Endothelial cell of umbilical vein (primary cell): Measurements from ENCODE around the gene AGMO. TPM values are rescaled to one million over a fixed set of nuclear protein-coding genes. Genes with fewer than 3 reads are reported as not detected.

Experiments used
- BruUV-seq: library from RNA; stranded (reverse); fragments of 400-500 nt; replicated peaks from 2 replicates; lab custom pipeline; 2021; lab: Mats Ljungman, UMichigan
- CTCF ChIA-PET: fragments of 300-600, 350-600 bp; sonication (Branson Sonifier 250); formaldehyde crosslinking; loops from one replicate; lab custom pipeline; 2021; ENCODE audit warnings: antibody characterized with exemption, inconsistent platforms; lab: Charles Lee
- POLR2A ChIA-PET: fragments of 300-600, 350-600 bp; sonication (Branson Sonifier 250); formaldehyde crosslinking; loops from one replicate; lab custom pipeline; 2021; ENCODE audit warnings: antibody characterized with exemption, inconsistent platforms; lab: Charles Lee
- DNase-seq: peaks from one replicate; pipeline ENCODE4 v3.0.0-alpha.2; 2011; ENCODE audit warnings: low read depth, low spot score
- FAIRE-seq: peaks from 2 replicates; lab custom pipeline; 2011; peaks lifted over from hg19 to GRCh38; lab: Jason Lieb, UNC
- H2AFZ ChIP-seq: 2 replicates; pipeline ENCODE4 v1.6.0; 2012; ENCODE audit warnings: low read depth, low read length, control low read depth, inconsistent platforms
- H3K27ac ChIP-seq: 2 replicates; pipeline ENCODE4 v1.5.1; 2011; ENCODE audit warnings: low read depth, mild to moderate bottlenecking, control low read depth, low read length, moderate library complexity; ENCODE audit not compliant: insufficient read depth
- H3K27me3 ChIP-seq, 2 experiments: 2 replicates each; pipeline versions ENCODE4 v1.6.0 to v1.6.1; 2011; ENCODE audit warnings: low read length in 2 of 2, mixed read lengths in 1 of 2; ENCODE audit not compliant: control insufficient read depth in 2 of 2, insufficient read depth in 2 of 2
- H3K36me3 ChIP-seq, 2 experiments: 2 replicates in 1 of 2; 3 replicates in 1 of 2; pipeline ENCODE4 v1.5.1; 2011; ENCODE audit warnings: low read length in 2 of 2, mild to moderate bottlenecking in 1 of 2, moderate library complexity in 1 of 2; ENCODE audit not compliant: control insufficient read depth in 2 of 2, insufficient read depth in 2 of 2; ENCODE audit errors: extremely low read depth in 1 of 2
- H3K4me1 ChIP-seq: 3 replicates; pipeline ENCODE4 v1.5.1; 2011; ENCODE audit warnings: mild to moderate bottlenecking, low read length; ENCODE audit not compliant: control insufficient read depth, insufficient read depth; ENCODE audit errors: extremely low read depth
- H3K4me2 ChIP-seq: 2 replicates; pipeline ENCODE4 v1.6.1; 2011; ENCODE audit warnings: low read length, control low read depth, mixed read lengths; ENCODE audit not compliant: insufficient read depth
- H3K4me3 ChIP-seq, 3 experiments: fragments of 200-600 bp in 1 of 3; sonication (generic), shearing (Covaris generic) in 1 of 3; replicated peaks in 1 of 3; 2 replicates each; pipeline ENCODE4 v1.5.1; 2011 to 2016; ENCODE audit warnings: control low read depth in 3 of 3, low read length in 3 of 3, mild to moderate bottlenecking in 2 of 3, inconsistent platforms in 1 of 3, low read depth in 1 of 3, moderate library complexity in 1 of 3; ENCODE audit not compliant: insufficient read depth in 1 of 3
- H3K79me2 ChIP-seq: 2 replicates; pipeline ENCODE4 v1.6.0; 2012; ENCODE audit warnings: low read length, inconsistent platforms; ENCODE audit not compliant: control insufficient read depth, insufficient read depth
- H3K9ac ChIP-seq: replicated peaks from 2 replicates; pipeline ENCODE3; 2011; ENCODE audit warnings: low read length, control low read depth; ENCODE audit not compliant: insufficient read depth; ENCODE audit errors: extremely low read depth
- H3K9me1 ChIP-seq: replicated peaks from 3 replicates; pipeline ENCODE4 v1.6.0; 2011; ENCODE audit warnings: mild to moderate bottlenecking, low read length; ENCODE audit not compliant: control insufficient read depth, insufficient read depth; ENCODE audit errors: extremely low read depth
- H3K9me3 ChIP-seq: replicated peaks from 2 replicates; pipeline ENCODE4 v1.5.1; 2012; ENCODE audit warnings: low read length, inconsistent platforms; ENCODE audit not compliant: control insufficient read depth, insufficient read depth
- H4K20me1 ChIP-seq: replicated peaks from 2 replicates; pipeline ENCODE3; 2011; ENCODE audit warnings: mild to moderate bottlenecking, low read length; ENCODE audit not compliant: control insufficient read depth, insufficient read depth; ENCODE audit errors: extremely low read depth
- CTCF ChIP-seq, 2 donors: IDR thresholded peaks; 1 replicate in 1 of 2; 2 replicates in 1 of 2; pipeline ENCODE4 v1.5.1; 2011; ENCODE audit warnings: low read length in 2 of 2, mild to moderate bottlenecking in 2 of 2, moderate library complexity in 2 of 2, control low read depth in 1 of 2, inconsistent platforms in 1 of 2, low read depth in 1 of 2; ENCODE audit not compliant: insufficient read depth in 1 of 2; ENCODE audit errors: extremely low read depth in 1 of 2
- EZH2 ChIP-seq: IDR thresholded peaks from 2 replicates; pipeline ENCODE4 v1.6.1; 2012; ENCODE audit warnings: borderline replicate concordance, low read depth, mild to moderate bottlenecking, moderate library complexity, low read length, inconsistent platforms; ENCODE audit not compliant: severe bottlenecking
- FOS ChIP-seq: IDR thresholded peaks from 2 replicates; pipeline ENCODE4 v1.6.1; 2011; ENCODE audit warnings: mild to moderate bottlenecking, low read length, moderate library complexity, borderline replicate concordance; ENCODE audit not compliant: insufficient read depth
- GATA2 ChIP-seq: IDR thresholded peaks from 2 replicates; pipeline ENCODE4 v1.7.0; 2011; ENCODE audit warnings: low read depth, mild to moderate bottlenecking, moderate library complexity, mixed read lengths, low read length; ENCODE audit not compliant: insufficient read length, insufficient read depth
- JUN ChIP-seq: IDR thresholded peaks from 2 replicates; pipeline ENCODE4 v1.6.1; 2011; ENCODE audit warnings: borderline replicate concordance, low read depth; ENCODE audit not compliant: insufficient read length, insufficient read depth
- MAX ChIP-seq: IDR thresholded peaks from 2 replicates; pipeline ENCODE4 v1.6.1; 2011; ENCODE audit not compliant: insufficient read depth, insufficient read length
- MYC ChIP-seq: IDR thresholded peaks from one replicate; pipeline ENCODE4 v1.6.1; 2011; ENCODE audit warnings: mild to moderate bottlenecking, low read depth, low read length
- POLR2A ChIP-seq: IDR thresholded peaks from 2 replicates; pipeline ENCODE4 v1.6.1; 2012; ENCODE audit warnings: low read depth, mild to moderate bottlenecking, control low read depth, low read length
- POLR2AphosphoS5 ChIP-seq: IDR thresholded peaks from 2 replicates; pipeline ENCODE4 v1.6.1; 2012; ENCODE audit warnings: low read depth, mild to moderate bottlenecking, control low read depth, low read length, moderate library complexity; ENCODE audit not compliant: insufficient read depth
- dilution Hi-C: fragments of 300-500 bp; cut with MboI; formaldehyde crosslinking; loops from one replicate; pipeline ENCODE4 v1.15.0; 2019; ENCODE audit warnings: low sequenced_read_pairs; ENCODE audit not compliant: extremely low pct_ligation_motif_present
- intact Hi-C: fragments of 100-400 bp; cut with micrococcal nuclease; formaldehyde crosslinking; loops from one replicate; pipeline ENCODE4 v1.10.0; 2022
- polyA plus RNA-seq, 4 experiments: library from polyadenylated mRNA; depleted of rRNA in 3 of 4; stranded (reverse) in 3 of 4; unstranded in 1 of 4; fragments of >200 nt; gene quantifications; 2 replicates each; pipeline versions ENCODE4 v1.2.1 to v1.2.3, GENCODE V29; 2011 to 2012; ENCODE audit warnings: missing spikeins in 1 of 4
- total RNA-seq: library from RNA; stranded (reverse); gene quantifications from 2 replicates; pipeline ENCODE4 v1.2.3, GENCODE V29; 2021

The AGMO gene
- total and polyA plus RNA-seq, 2 donors (not counting 3 experiments of a cell fraction or from before 2014, with no cell fraction given): 0.23 to 0.40 TPM

- H3K27me3 ChIP-seq: no peaks in the 10 kb centered on the region
- FAIRE-seq (no peak), DNase-seq (no peak)
- no peaks in the 10 kb centered on the region for H4K20me1 ChIP-seq
- H3K4me3 ChIP-seq: no peak overlapping the region
- H3K79me2 ChIP-seq: no peaks in the 10 kb centered on the region
- no peaks in the 10 kb centered on the region for H3K9me3 ChIP-seq
- H3K9me1 ChIP-seq: no peaks in the 10 kb centered on the region
- no peak overlapping the region for H3K4me2 ChIP-seq
- no peaks in the 10 kb centered on the region for H3K36me3 ChIP-seq
- peaks cover 10% of the 10 kb centered on the region for H3K4me1 ChIP-seq
- H3K27ac ChIP-seq: no peak overlapping the region
- intact Hi-C loops (no loop called here), dilution Hi-C loops (loop anchor here (25.0 kb wide), 1 partner anchor 145 kb away; no protein-coding TSS in a partner anchor)
- no peak overlapping the region for H3K9ac ChIP-seq
- ChIA-PET POLR2A (no interaction called here), CTCF (interaction anchor here (0.9 kb wide), 1 partner anchor 154 kb away, joined by 3 read pairs; no protein-coding TSS in a partner anchor)
- no TSS peak for BruUV-seq
- TF ChIP-seq GATA2 (no peak), POLR2A (no peak), CTCF (IDR thresholded peaks at IDR 0.05; ENCODE audit: extremely low read depth in 1 of 2, insufficient read depth in 1 of 2, low read depth in 1 of 2, low read length in 2 of 2) (no peak), POLR2AphosphoS5 (no peak), MYC (no peak), FOS (no peak), JUN (no peak), EZH2 (no peak), MAX (no peak)
- no peak overlapping the region for H2AFZ ChIP-seq
Measured at GRCh38 chr7:15567036-15567435, 5.2 kb upstream of the AGMO start.
